IMR-90 (cell line): ENCODE results near the gene FAM234B. TPM values are rescaled to one million over a fixed set of nuclear protein-coding genes. Genes with fewer than 3 reads are reported as not detected.
A peak's percentile ranks its signal among the peaks of the same experiment; 100 is the strongest.

ENCODE experiments used
- ATAC-seq: fragments of 200-7000 bp; cut with Tn5 transposase; 2 replicates; pipeline ENCODE4 v1.9.1; 2020; ENCODE audit warnings: low read depth, mild to moderate bottlenecking, moderate library complexity
- BruUV-seq: library from RNA; stranded (reverse); fragments of 400-500 nt; replicated peaks from 2 replicates; lab custom pipeline; 2021; lab: Mats Ljungman, UMichigan
- CTCF ChIA-PET: fragments of 300-600 bp; formaldehyde crosslinking; extraction: SDS; loops from one replicate; lab custom pipeline; 2021; ENCODE audit warnings: antibody characterized with exemption; lab: Yijun Ruan, JAX
- POLR2A ChIA-PET: fragments of 300-600 bp; sonication (Branson Sonifier 250); formaldehyde crosslinking; loops from one replicate; lab custom pipeline; 2022; ENCODE audit warnings: antibody characterized with exemption; ENCODE audit not compliant: unreplicated experiment; lab: Charles Lee
- DNase-seq: peaks from one replicate; pipeline ENCODE4 v3.0.0; 2013
- H2AFZ ChIP-seq: replicated peaks from 2 replicates; pipeline ENCODE3; 2013; ENCODE audit warnings: low read length, mild to moderate bottlenecking; ENCODE audit not compliant: poor library complexity
- H2AK5ac ChIP-seq: 2 replicates; pipeline ENCODE4 v1.6.1; 2013; ENCODE audit warnings: low read depth, low read length, inconsistent platforms
- H2AK9ac ChIP-seq: replicated peaks from 2 replicates; pipeline ENCODE3; 2013; ENCODE audit warnings: mild to moderate bottlenecking, low read depth, low read length, moderate library complexity; ENCODE audit not compliant: poor library complexity
- H2BK120ac ChIP-seq: 2 replicates; pipeline ENCODE4 v1.6.1; 2013; ENCODE audit warnings: low read depth, low read length, inconsistent platforms
- H2BK15ac ChIP-seq: 3 replicates; pipeline ENCODE4 v1.6.1; 2013; ENCODE audit warnings: low read depth, low read length, inconsistent platforms
- H2BK20ac ChIP-seq: 2 replicates; pipeline ENCODE4 v1.6.1; 2013; ENCODE audit warnings: low read depth, mild to moderate bottlenecking, inconsistent platforms, low read length, moderate library complexity
- H2BK5ac ChIP-seq: 2 replicates; pipeline ENCODE4 v1.6.1; 2013; ENCODE audit warnings: mild to moderate bottlenecking, low read depth, low read length, inconsistent platforms; ENCODE audit not compliant: poor library complexity, severe bottlenecking
- H3K14ac ChIP-seq: replicated peaks from 2 replicates; pipeline ENCODE4 v1.6.1; 2013; ENCODE audit warnings: low read depth, low read length, inconsistent platforms
- H3K18ac ChIP-seq: 2 replicates; pipeline ENCODE4 v1.6.1; 2013; ENCODE audit warnings: low read depth, low read length, control low read depth
- H3K23ac ChIP-seq: 2 replicates; pipeline ENCODE4 v1.6.1; 2013; ENCODE audit warnings: low read depth, low read length, inconsistent platforms
- H3K27ac ChIP-seq: 2 replicates; pipeline ENCODE4 v1.5.1; 2013; ENCODE audit warnings: mild to moderate bottlenecking, control low read depth, low read length; ENCODE audit not compliant: insufficient read depth
- H3K27me3 ChIP-seq: 2 replicates; pipeline ENCODE4 v1.6.1; 2013; ENCODE audit warnings: low read length; ENCODE audit not compliant: control insufficient read depth, insufficient read depth
- H3K36me3 ChIP-seq: 2 replicates; pipeline ENCODE4 v1.6.1; 2013; ENCODE audit warnings: low read length, mixed read lengths; ENCODE audit not compliant: control insufficient read depth, insufficient read depth
- H3K4ac ChIP-seq: 2 replicates; pipeline ENCODE4 v1.6.1; 2013; ENCODE audit warnings: low read depth, low read length, inconsistent platforms
- H3K4me1 ChIP-seq: 2 replicates; pipeline ENCODE4 v1.6.1; 2013; ENCODE audit warnings: low read length, mixed read lengths; ENCODE audit not compliant: control insufficient read depth, insufficient read depth
- H3K4me2 ChIP-seq: 2 replicates; pipeline ENCODE4 v1.6.1; 2013; ENCODE audit warnings: low read depth, mild to moderate bottlenecking, control low read depth, low read length, moderate library complexity
- H3K4me3 ChIP-seq: 2 replicates; pipeline ENCODE4 v1.5.1; 2013; ENCODE audit warnings: low read depth, mild to moderate bottlenecking, control low read depth, low read length, moderate library complexity; ENCODE audit not compliant: insufficient read depth
- H3K56ac ChIP-seq: 2 replicates; pipeline ENCODE4 v1.6.1; 2013; ENCODE audit warnings: low read length, inconsistent platforms; ENCODE audit not compliant: insufficient read depth; ENCODE audit errors: extremely low read depth
- H3K79me1 ChIP-seq, 2 experiments: 2 replicates each; pipeline ENCODE4 v1.6.1; 2013; ENCODE audit warnings: low read length in 2 of 2, inconsistent platforms in 1 of 2, low read depth in 1 of 2
- H3K9ac ChIP-seq: 2 replicates; pipeline ENCODE4 v1.6.1; 2013; ENCODE audit warnings: low read depth, low read length, control low read depth
- H3K9me1 ChIP-seq: 2 replicates; pipeline ENCODE4 v1.6.1; 2013; ENCODE audit warnings: low read length, inconsistent platforms; ENCODE audit not compliant: insufficient read depth
- H3K9me3 ChIP-seq: 2 replicates; pipeline ENCODE4 v1.6.1; 2013; ENCODE audit warnings: low read length; ENCODE audit not compliant: control insufficient read depth, insufficient read depth
- H4K20me1 ChIP-seq: 2 replicates; pipeline ENCODE4 v1.6.1; 2013; ENCODE audit warnings: low read length, inconsistent platforms; ENCODE audit not compliant: insufficient read depth
- H4K5ac ChIP-seq: 2 replicates; pipeline ENCODE4 v1.6.1; 2013; ENCODE audit warnings: mild to moderate bottlenecking, low read depth, low read length, control low read depth
- H4K8ac ChIP-seq, 2 experiments: 2 replicates each; pipeline ENCODE4 v1.6.1; 2013; ENCODE audit warnings: low read depth in 2 of 2, low read length in 2 of 2, control low read depth in 1 of 2, inconsistent platforms in 1 of 2
- H4K91ac ChIP-seq: 2 replicates; pipeline ENCODE4 v1.6.1; 2013; ENCODE audit warnings: low read depth, low read length, inconsistent platforms; ENCODE audit not compliant: insufficient read depth
- BHLHE40 ChIP-seq: fragments of 150-350 bp; IDR thresholded peaks from 2 replicates; pipeline ENCODE4 v1.6.1; 2016; ENCODE audit warnings: mild to moderate bottlenecking, low read depth, low read length
- CEBPB ChIP-seq: IDR thresholded peaks from 2 replicates; pipeline ENCODE4 v1.6.1; 2012; ENCODE audit warnings: low read depth, low read length, improper control_type of control experiment
- CHD1 ChIP-seq: IDR thresholded peaks from 2 replicates; pipeline ENCODE4 v1.6.1; 2012; ENCODE audit warnings: low read depth, low read length, improper control_type of control experiment
- CTCF ChIP-seq: conservative IDR thresholded peaks from 2 replicates; pipeline ENCODE4 v1.5.1; 2012; ENCODE audit warnings: mild to moderate bottlenecking, low read depth, low read length, improper control_type of control experiment
- FOS ChIP-seq: fragments of 150-350 bp; IDR thresholded peaks from 2 replicates; pipeline ENCODE4 v1.6.1; 2016; ENCODE audit warnings: low read depth, low read length
- MAFK ChIP-seq: IDR thresholded peaks from 2 replicates; pipeline ENCODE4 v1.6.1; 2012; ENCODE audit warnings: low read depth, low read length, improper control_type of control experiment
- MAZ ChIP-seq: IDR thresholded peaks from 2 replicates; pipeline ENCODE4 v1.6.1; 2012; ENCODE audit warnings: low read depth, mild to moderate bottlenecking, low read length, improper control_type of control experiment, moderate library complexity, borderline replicate concordance
- MXI1 ChIP-seq: IDR thresholded peaks from 2 replicates; pipeline ENCODE4 v1.6.1; 2012; ENCODE audit warnings: low read depth, mild to moderate bottlenecking, low read length, moderate library complexity, borderline replicate concordance
- NFE2L2 ChIP-seq: fragments of 150-350 bp; IDR thresholded peaks from 2 replicates; pipeline ENCODE4 v1.6.1; 2016; ENCODE audit warnings: low read depth, mild to moderate bottlenecking, low read length
- POLR2A ChIP-seq: IDR thresholded peaks from 2 replicates; pipeline ENCODE4 v1.6.1; 2012; ENCODE audit warnings: mild to moderate bottlenecking, low read depth, low read length
- RAD21 ChIP-seq: IDR thresholded peaks from 2 replicates; pipeline ENCODE4 v1.6.1; 2012; ENCODE audit warnings: low read length, improper control_type of control experiment
- RCOR1 ChIP-seq: IDR thresholded peaks from 2 replicates; pipeline ENCODE4 v1.6.1; 2012; ENCODE audit warnings: mild to moderate bottlenecking, low read length, improper control_type of control experiment; ENCODE audit not compliant: insufficient replicate concordance
- RFX5 ChIP-seq: IDR thresholded peaks from 2 replicates; pipeline ENCODE4 v1.8.0; 2012; ENCODE audit warnings: low read depth, mild to moderate bottlenecking, low read length, moderate library complexity
- SMC3 ChIP-seq: fragments of 150-350 bp; IDR thresholded peaks from 2 replicates; pipeline ENCODE4 v1.6.1; 2016; ENCODE audit warnings: low read depth, mild to moderate bottlenecking, antibody characterized with exemption, low read length, moderate library complexity
- USF2 ChIP-seq: fragments of 150-350 bp; IDR thresholded peaks from 2 replicates; pipeline ENCODE4 v1.6.1; 2017; ENCODE audit warnings: mild to moderate bottlenecking, antibody characterized with exemption, low read length, low read depth
- WGBS, 2 experiments: methylation state at CpG; one replicate each; pipeline versions ENCODE4 v1.1.5 to v1.1.7; 2013; ENCODE audit warnings: missing lambda C conversion rate in 2 of 2; ENCODE audit not compliant: insufficient read length in 1 of 2; ENCODE audit errors: extremely low coverage in 2 of 2; 5-methylcytosine and 5-hydroxymethylcytosine counted together
- dilution Hi-C: fragments of 300-500 bp; cut with HindIII; formaldehyde crosslinking; loops from one replicate; pipeline ENCODE4 v1.14.3; 2018; ENCODE audit warnings: low sequenced_read_pairs; ENCODE audit not compliant: unreplicated experiment
- in situ Hi-C: fragments of 300-500 bp; cut with MboI; formaldehyde crosslinking; loops from 3 replicates; pipeline ENCODE4 v1.14.3; 2019; ENCODE audit warnings: low sequenced_read_pairs, inconsistent platforms, mixed read lengths
- intact Hi-C: fragments of 100-400 bp; cut with micrococcal nuclease; formaldehyde crosslinking; loops from 2 replicates; pipeline ENCODE4 v1.10.0; 2022
- polyA plus RNA-seq, 3 experiments: library from polyadenylated mRNA; depleted of rRNA; stranded (reverse); fragments of >200 nt; gene quantifications; 2 replicates each; pipeline ENCODE4 v1.2.3, GENCODE V29; 2012; ENCODE audit warnings: low replicate concordance in 1 of 3
- total RNA-seq: library from RNA; depleted of rRNA; stranded (reverse); fragments of >200 nt; gene quantifications from 2 replicates; pipeline ENCODE4 v1.2.3, GENCODE V29; 2012

The FAM234B gene
- total and polyA plus RNA-seq, 2 of the 4 experiments (the other 2 are of a cell fraction): 3.6 to 8.6 TPM

GRCh38 chr12:13097491-13098011, 53.4 kb downstream of the FAM234B start:
- CTCF ChIA-PET: interaction anchor here (1.4 to 2.5 kb wide), 2 partner anchors 73 to 114 kb away, joined by 4 to 19 read pairs; no protein-coding TSS in a partner anchor
- WGBS, 2 experiments: no CpG with 5 or more reads among the region's 9 CpGs
- H3K27ac ChIP-seq: peak overlapping the region; percentile 51

More at GRCh38 chr12:13097491-13098011, 53.4 kb downstream of the FAM234B start:
- intact Hi-C loops: loop anchor here (1.0 to 5.0 kb wide), 9 partner anchors 73 to 310 kb away; partner anchors contain the start of genes APOLD1, EMP1 and HEBP1
- H4K8ac ChIP-seq: peak overlapping the region; percentile 80 to 97
- ATAC-seq: no peak
- no peaks in the 10 kb centered on the region for H3K9me3 ChIP-seq
- no peaks in the 10 kb centered on the region for H3K27me3 ChIP-seq
- peak overlapping the region; percentile 95 for H2BK120ac ChIP-seq
- peak overlapping the region; percentile 85 for H3K14ac ChIP-seq
- peak overlapping the region; percentile 87 for H2BK5ac ChIP-seq
- POLR2A ChIA-PET: interaction anchor here (1.5 kb wide), 1 partner anchor 100 kb away, joined by 4 read pairs; no protein-coding TSS in a partner anchor
- H4K91ac ChIP-seq: peak overlapping the region; percentile 94
- in situ Hi-C loops: loop anchor here (5.0 to 10.0 kb wide), 2 partner anchors 115 to 183 kb away; no protein-coding TSS in a partner anchor
- peak overlapping the region; percentile 83 for H2AK5ac ChIP-seq
- H3K79me1 ChIP-seq: peaks cover 0 to 28% of the 10 kb centered on the region in 2 experiments; a peak in 2 of 4 replicates
- peak overlapping the region; percentile 47 for H2AFZ ChIP-seq
- H2BK20ac ChIP-seq: peak overlapping the region; percentile 98
- peak overlapping the region; percentile 57; the same call in 1 of the 2 replicates for H3K23ac ChIP-seq
- DNase-seq: no peak
- H3K9ac ChIP-seq: peak overlapping the region; percentile 26; the same call in 1 of the 2 replicates
- H3K4me1 ChIP-seq: peaks cover 47% of the 10 kb centered on the region
- H2BK15ac ChIP-seq: peak overlapping the region; percentile 97
- H3K9me1 ChIP-seq: peaks cover 21% of the 10 kb centered on the region
- peak overlapping the region; percentile 1 for H2AK9ac ChIP-seq
- peak overlapping the region; percentile 63; the same call in 1 of the 2 replicates for H3K4me2 ChIP-seq
- H3K36me3 ChIP-seq: no peaks in the 10 kb centered on the region
- no peak overlapping the region for H3K4me3 ChIP-seq
- no peak for TF ChIP-seq CTCF
- TF ChIP-seq RFX5: no peak
- TF ChIP-seq USF2: no peak
- TF ChIP-seq CHD1: no peak
- no peak for TF ChIP-seq MAFK
- TF ChIP-seq RAD21: no peak
- no peak for TF ChIP-seq SMC3
- no peak for TF ChIP-seq MXI1
- TF ChIP-seq NFE2L2: no peak
- TF ChIP-seq MAZ: no peak
- no peak for TF ChIP-seq CEBPB
- no peak for TF ChIP-seq RCOR1
- TF ChIP-seq POLR2A: no peak
- TF ChIP-seq FOS: no peak
- TF ChIP-seq BHLHE40: no peak
- peak overlapping the region; percentile 84 for H3K56ac ChIP-seq
- no TSS peak for BruUV-seq
- no peaks in the 10 kb centered on the region for H4K20me1 ChIP-seq
- dilution Hi-C loops: no loop called here
- peak overlapping the region; percentile 85 for H4K5ac ChIP-seq
- peak overlapping the region; percentile 84 for H3K4ac ChIP-seq
- peak overlapping the region; percentile 48 for H3K18ac ChIP-seq
